ENCODE data around the gene SYCE1.

The SYCE1 gene

GRCh38 chr10:133511907-133512528, 53.4 kb downstream of the SYCE1 start:
- no peak for DNase-seq (ENCODE audit: low read depth in 1 of 2, low spot score in 1 of 2)
- no peak for TF ChIP-seq JUND (IDR thresholded peaks at IDR 0.05; ENCODE audit: low read depth)
- in situ Hi-C loops (cut with HindIII; ENCODE audit: low pct_unique_long_range_greater_than_20kb, low sequenced_read_pairs) = no loop called here

DNA sequence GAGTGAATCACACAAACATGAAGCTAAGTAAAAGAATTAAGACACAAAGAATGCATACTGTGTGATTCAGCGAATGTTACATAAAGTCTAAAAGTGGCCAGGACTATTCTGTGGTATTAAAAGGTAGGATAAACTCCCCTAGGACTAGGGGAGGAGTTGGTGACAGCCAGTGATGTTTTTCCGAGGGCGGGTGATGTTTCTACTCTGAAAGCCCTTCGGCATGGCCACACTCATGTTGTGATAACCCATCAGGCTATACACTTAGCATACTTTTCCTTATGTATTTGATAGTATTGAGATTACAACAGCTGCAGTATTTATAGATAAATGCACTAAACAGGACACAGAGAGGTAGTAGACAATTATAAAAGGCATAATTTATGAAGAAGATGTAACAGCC, 54.0 kb downstream of the SYCE1 start:
- in situ Hi-C loops (cut with HindIII; ENCODE audit: low pct_unique_long_range_greater_than_20kb, low sequenced_read_pairs) = no loop called here
- TF ChIP-seq JUND (IDR thresholded peaks at IDR 0.05; ENCODE audit: low read depth) = no peak
- no peak for DNase-seq (ENCODE audit: low read depth in 1 of 2, low spot score in 1 of 2)

DNA sequence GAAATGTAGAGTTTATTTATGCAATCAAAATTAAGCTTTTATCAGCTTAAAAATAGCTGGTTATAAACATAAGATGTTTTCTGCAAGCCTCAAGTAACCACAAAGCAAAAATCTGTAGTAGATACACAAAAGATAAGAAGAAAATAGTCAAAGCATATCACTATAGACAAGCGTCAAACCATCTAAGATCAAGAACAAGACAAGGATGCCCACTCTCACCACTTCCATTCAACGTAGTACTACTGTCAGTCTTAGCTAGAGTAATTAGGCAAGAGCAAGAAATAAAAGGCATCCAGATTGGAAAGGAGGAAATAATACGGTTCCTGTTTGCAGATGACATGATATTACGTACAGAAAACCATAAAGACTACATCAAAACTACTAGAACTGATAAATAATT, 55.7 kb downstream of the SYCE1 start:
- in situ Hi-C loops (cut with HindIII; ENCODE audit: low pct_unique_long_range_greater_than_20kb, low sequenced_read_pairs) = no loop called here
- DNase-seq (ENCODE audit: low read depth in 1 of 2, low spot score in 1 of 2) = no peak
- no peak for TF ChIP-seq JUND (IDR thresholded peaks at IDR 0.05; ENCODE audit: low read depth)
